GM23338 (cell line): ENCODE data around the gene PGF. TPM values are rescaled to one million over a fixed set of nuclear protein-coding genes. Genes with fewer than 3 reads are reported as not detected.

Experiments used
- ATAC-seq: fragments of 200-7000 bp; cut with Tn5 transposase; 3 replicates; pipeline ENCODE4 v1.9.1; 2020
- DNase-seq: peaks from one replicate; pipeline ENCODE4 v3.0.0-alpha.2; 2015; ENCODE audit warnings: low spot score
- H2AFZ ChIP-seq: fragments of 200-600 bp; sonication (generic); 2 replicates; pipeline ENCODE4 v1.8.0; 2016; ENCODE audit warnings: antibody characterized with exemption, mild to moderate bottlenecking, moderate library complexity
- H3F3A ChIP-seq: fragments of 200-600 bp; sonication (generic); replicated peaks from 2 replicates; pipeline ENCODE4 v1.8.0; 2017; ENCODE audit warnings: antibody characterized with exemption, mixed run types, low read depth
- H3K27ac ChIP-seq: fragments of 200-600 bp; sonication (generic); 2 replicates; pipeline ENCODE4 v1.6.1; 2016; ENCODE audit warnings: low read depth
- H3K27me3 ChIP-seq: fragments of 200-600 bp; sonication (generic); 2 replicates; pipeline ENCODE4 v1.8.0; 2016; ENCODE audit warnings: mild to moderate bottlenecking, mixed run types, moderate library complexity; ENCODE audit not compliant: insufficient read depth
- H3K36me3 ChIP-seq: fragments of 200-600 bp; sonication (generic); 2 replicates; pipeline ENCODE4 v1.8.0; 2016; ENCODE audit warnings: mild to moderate bottlenecking; ENCODE audit not compliant: insufficient read depth
- H3K4me1 ChIP-seq: fragments of 200-600 bp; sonication (generic); 2 replicates; pipeline ENCODE4 v1.8.0; 2016; ENCODE audit warnings: mild to moderate bottlenecking, moderate library complexity; ENCODE audit not compliant: insufficient read depth
- H3K4me2 ChIP-seq: fragments of 200-600 bp; sonication (generic); 2 replicates; pipeline ENCODE4 v1.7.1; 2017; ENCODE audit warnings: mixed run types
- H3K4me3 ChIP-seq: fragments of 200-600 bp; sonication (generic); 2 replicates; pipeline ENCODE4 v1.6.1; 2016; ENCODE audit warnings: mixed run types
- H3K79me2 ChIP-seq: fragments of 200-600 bp; sonication (generic); replicated peaks from 2 replicates; pipeline ENCODE4 v1.8.0; 2017; ENCODE audit warnings: mild to moderate bottlenecking; ENCODE audit not compliant: insufficient read depth
- H3K9me2 ChIP-seq: fragments of 200-600 bp; sonication (generic); 2 replicates; pipeline ENCODE4 v1.8.0; 2017; ENCODE audit not compliant: insufficient read depth
- H4K20me1 ChIP-seq: fragments of 200-600 bp; sonication (generic); replicated peaks from 2 replicates; pipeline ENCODE4 v1.8.0; 2017; ENCODE audit warnings: mild to moderate bottlenecking; ENCODE audit not compliant: insufficient read depth
- H3K27ac Mint-ChIP-seq: 2 replicates; pipeline ENCODE4 v1.8.0; 2020; ENCODE audit warnings: inconsistent platforms, mild to moderate bottlenecking, moderate library complexity, mixed read lengths
- H3K27me3 Mint-ChIP-seq: 3 replicates; pipeline ENCODE4 v1.8.0; 2022; ENCODE audit warnings: low read depth, mild to moderate bottlenecking, moderate library complexity, mixed read lengths, inconsistent platforms; ENCODE audit not compliant: insufficient read depth, poor library complexity
- H3K36me3 Mint-ChIP-seq: 3 replicates; pipeline ENCODE4 v1.8.0; 2021; ENCODE audit warnings: low read depth, mild to moderate bottlenecking, inconsistent platforms, moderate library complexity, mixed read lengths
- H3K4me1 Mint-ChIP-seq: 3 replicates; pipeline ENCODE4 v1.8.0; 2020; ENCODE audit warnings: mild to moderate bottlenecking, inconsistent platforms, mixed read lengths
- H3K4me3 Mint-ChIP-seq: 3 replicates; pipeline ENCODE4 v1.8.0; 2021; ENCODE audit warnings: moderate library complexity, mild to moderate bottlenecking, inconsistent platforms, mixed read lengths
- H3K9me3 Mint-ChIP-seq: 3 replicates; pipeline ENCODE4 v1.8.0; 2020; ENCODE audit warnings: moderate library complexity, mild to moderate bottlenecking, inconsistent platforms, mixed read lengths
- CREB1 ChIP-seq: fragments of 250-450 bp; sonication (Bioruptor Pico); IDR thresholded peaks from 2 replicates; pipeline ENCODE4 v1.5.0; 2020; ENCODE audit warnings: low read depth, mild to moderate bottlenecking, moderate library complexity
- CTCF ChIP-seq, 2 experiments: fragments of 200-600 bp in 1 of 2; sonication (generic) in 1 of 2; conservative IDR thresholded peaks; 2 replicates each; pipeline versions ENCODE4 v1.5.1 to v1.6.1; 2016 to 2017; ENCODE audit warnings: antibody characterized with exemption in 2 of 2, low read depth in 2 of 2, mild to moderate bottlenecking in 2 of 2, moderate library complexity in 1 of 2
- ETS1 ChIP-seq: IDR thresholded peaks from 2 replicates; pipeline ENCODE4 v1.6.1; 2016; ENCODE audit warnings: antibody characterized with exemption
- EZH2 ChIP-seq: fragments of 200-600 bp; sonication (generic); IDR thresholded peaks from one replicate; pipeline ENCODE4 v1.8.0; 2017; ENCODE audit warnings: antibody characterized with exemption, mild to moderate bottlenecking, low read depth; ENCODE audit not compliant: unreplicated experiment
- EZH2phosphoT487 ChIP-seq: fragments of 200-600 bp; sonication (generic); IDR thresholded peaks from one replicate; pipeline ENCODE4 v1.8.1; 2018; ENCODE audit warnings: antibody characterized with exemption; ENCODE audit not compliant: unreplicated experiment
- JUNB ChIP-seq: IDR thresholded peaks from one replicate; pipeline ENCODE4 v1.6.1; 2016; ENCODE audit warnings: antibody characterized with exemption; ENCODE audit not compliant: unreplicated experiment
- NANOG ChIP-seq: IDR thresholded peaks from 2 replicates; pipeline ENCODE4 v1.6.1; 2016; ENCODE audit warnings: antibody characterized with exemption, borderline replicate concordance
- POLR2AphosphoS5 ChIP-seq: IDR thresholded peaks from 2 replicates; pipeline ENCODE4 v1.6.1; 2016; ENCODE audit warnings: antibody characterized with exemption, low read depth
- REST ChIP-seq: IDR thresholded peaks from one replicate; pipeline ENCODE4 v1.6.1; 2018; ENCODE audit warnings: antibody characterized with exemption; ENCODE audit not compliant: unreplicated experiment
- STAT1 ChIP-seq: IDR thresholded peaks from one replicate; pipeline ENCODE4 v1.6.1; 2016; ENCODE audit warnings: antibody characterized with exemption; ENCODE audit not compliant: unreplicated experiment
- ZNF114 ChIP-seq: fragments of 250-450 bp; sonication (Bioruptor Pico); IDR thresholded peaks from 2 replicates; pipeline ENCODE4 v1.5.0; 2020; ENCODE audit warnings: mild to moderate bottlenecking, moderate library complexity
- ZNF331 ChIP-seq: fragments of 250-450 bp; sonication (Bioruptor Pico); IDR thresholded peaks from 2 replicates; pipeline ENCODE4 v1.5.0; 2020; ENCODE audit warnings: low read depth, mild to moderate bottlenecking, moderate library complexity
- ZNF462 ChIP-seq: fragments of 250-450 bp; sonication (Bioruptor Pico); IDR thresholded peaks from 2 replicates; pipeline ENCODE4 v1.5.0; 2020; ENCODE audit warnings: mild to moderate bottlenecking, moderate library complexity
- polyA plus RNA-seq: library from polyadenylated mRNA; unstranded; fragments of >200 nt; fragmentation: Nextera tagmentation; extraction: Ambion mirVana; gene quantifications from 2 replicates; pipeline ENCODE4 v1.2.1, GENCODE V29; 2016
- total RNA-seq: library from RNA; depleted of rRNA; stranded (reverse); fragments of >200 nt; shearing (Covaris generic); gene quantifications from 2 replicates; pipeline ENCODE4 v1.2.3, GENCODE V29; 2014

The PGF gene
- total and polyA plus RNA-seq, 2 experiments from 2014 or later, result 2.9 to 6.3 TPM

GRCh38 chr14:74976264-74977113, 21.1 kb upstream of the PGF start:
- Mint-ChIP-seq H3K4me3 (no peak overlapping the region), H3K9me3 (no peaks in the 10 kb centered on the region; the same call in 2 of the 3 replicates)

More at GRCh38 chr14:74976264-74977113, 21.1 kb upstream of the PGF start:
- Histone ChIP-seq H3K36me3 (no peaks in the 10 kb centered on the region), H3K79me2 (no peaks in the 10 kb centered on the region), H4K20me1 (no peaks in the 10 kb centered on the region), H3F3A (peaks cover 8% of the 10 kb centered on the region; the same call in 1 of the 2 replicates), H2AFZ (no peak overlapping the region), H3K27ac (no peak overlapping the region), H3K27me3 (no peaks in the 10 kb centered on the region), H3K4me2 (no peak overlapping the region), H3K4me1 (peaks cover 34% of the 10 kb centered on the region), H3K9me2 (no peaks in the 10 kb centered on the region), H3K4me3 (no peak overlapping the region)
- Mint-ChIP-seq H3K27me3 (peaks cover 9% of the 10 kb centered on the region), H3K4me1 (peaks cover 44% of the 10 kb centered on the region), H3K27ac (no peak overlapping the region), H3K36me3 (no peaks in the 10 kb centered on the region)
- TF ChIP-seq NANOG, result no peak
- TF ChIP-seq ETS1, result no peak
- no peak for TF ChIP-seq REST
- TF ChIP-seq ZNF462 (CRISPR knock-in tag), result no peak
- no peak for TF ChIP-seq JUNB
- TF ChIP-seq POLR2AphosphoS5, result no peak
- no peak for TF ChIP-seq STAT1
- TF ChIP-seq EZH2, result no peak
- TF ChIP-seq EZH2phosphoT487, result no peak
- TF ChIP-seq ZNF114, result no peak
- TF ChIP-seq CTCF (conservative IDR thresholded peaks at IDR 0.05; ENCODE audit: low read depth in 2 of 2), result no peak
- TF ChIP-seq ZNF331, result no peak
- TF ChIP-seq CREB1 (CRISPR knock-in tag), result no peak
- ATAC-seq (no peak), DNase-seq (no peak)
